K562 (cell line): ENCODE data around the gene AAR2. TPM values are rescaled to one million over a fixed set of nuclear protein-coding genes. Genes with fewer than 3 reads are reported as not detected.

ENCODE experiments used
- HDAC2 ChIP-seq: fragments of 450-650 bp; IDR thresholded peaks from 2 replicates; pipeline ENCODE4 v1.6.1; 2016; ENCODE audit warnings: mild to moderate bottlenecking
- polyA plus RNA-seq, 8 experiments: library from polyadenylated mRNA; depleted of rRNA in 4 of 8; stranded (reverse) in 5 of 8; unstranded in 3 of 8; fragments of >200 nt; fragmentation: Nextera tagmentation in 2 of 8; fragmentation: Illumina TruSeq in 1 of 8; extraction: Ambion mirVana in 2 of 8; extraction: Trizol in 1 of 8; gene quantifications; 2 replicates each; pipeline versions ENCODE4 v1.2.1 to v1.2.3, GENCODE V29; 2011 to 2014; ENCODE audit warnings: inconsistent platforms in 1 of 8, missing spikeins in 1 of 8
- total RNA-seq, 7 experiments: library from RNA; depleted of rRNA in 6 of 7; stranded (reverse); fragments of >200 nt in 6 of 7; fragmentation: Illumina TruSeq in 2 of 7; extraction: Trizol in 2 of 7; gene quantifications; 2 replicates each; pipeline versions ENCODE4 v1.2.1 to v1.2.3, GENCODE V29; 2011 to 2021; ENCODE audit warnings: low replicate concordance in 1 of 7
- TF ChIP-seq, protein P1 (sequence below), 2 experiments: fragments of 450-650 bp; formaldehyde crosslinking in 1 of 2; IDR thresholded peaks; 2 replicates each; pipeline versions ENCODE4 v1.4.0 to v1.6.1; 2014 to 2020; ENCODE audit warnings: mild to moderate bottlenecking in 2 of 2, borderline replicate concordance in 1 of 2, low read depth in 1 of 2

Gene AAR2
- total and polyA plus RNA-seq, 9 of the 15 experiments (the other 6 are each of a cell fraction or from before 2014, with no cell fraction given) = 6.5 to 36.2 (median 24.7) TPM

DNA sequence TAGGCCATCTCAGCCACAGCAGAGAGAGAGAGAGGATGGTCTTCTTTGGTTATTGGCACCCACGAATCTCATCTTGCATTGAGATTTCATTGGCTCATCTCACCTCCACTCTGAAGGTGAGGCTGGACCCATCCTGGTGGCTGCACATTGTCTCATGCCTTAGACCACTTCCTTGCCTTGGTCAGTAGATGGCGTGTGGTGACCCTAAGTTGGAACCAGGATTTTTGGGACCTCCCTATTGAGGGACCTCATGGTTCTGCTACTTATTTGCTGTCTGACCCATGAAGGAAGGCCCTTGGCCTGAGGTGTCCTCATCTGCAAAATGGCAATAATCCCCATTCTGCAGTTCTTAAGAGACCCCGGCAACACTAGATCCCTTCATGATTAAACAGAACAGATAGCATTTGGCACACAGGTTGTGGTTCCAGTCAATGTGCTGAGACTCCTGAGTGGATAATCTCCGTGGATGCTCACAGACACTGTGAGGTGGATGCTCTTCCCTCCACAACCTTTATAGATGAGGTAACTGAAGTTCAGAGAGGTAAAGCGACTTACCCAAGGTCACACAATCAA lies 21.5 kb upstream of the AAR2 start (continued):
- TF ChIP-seq, protein P1, sequence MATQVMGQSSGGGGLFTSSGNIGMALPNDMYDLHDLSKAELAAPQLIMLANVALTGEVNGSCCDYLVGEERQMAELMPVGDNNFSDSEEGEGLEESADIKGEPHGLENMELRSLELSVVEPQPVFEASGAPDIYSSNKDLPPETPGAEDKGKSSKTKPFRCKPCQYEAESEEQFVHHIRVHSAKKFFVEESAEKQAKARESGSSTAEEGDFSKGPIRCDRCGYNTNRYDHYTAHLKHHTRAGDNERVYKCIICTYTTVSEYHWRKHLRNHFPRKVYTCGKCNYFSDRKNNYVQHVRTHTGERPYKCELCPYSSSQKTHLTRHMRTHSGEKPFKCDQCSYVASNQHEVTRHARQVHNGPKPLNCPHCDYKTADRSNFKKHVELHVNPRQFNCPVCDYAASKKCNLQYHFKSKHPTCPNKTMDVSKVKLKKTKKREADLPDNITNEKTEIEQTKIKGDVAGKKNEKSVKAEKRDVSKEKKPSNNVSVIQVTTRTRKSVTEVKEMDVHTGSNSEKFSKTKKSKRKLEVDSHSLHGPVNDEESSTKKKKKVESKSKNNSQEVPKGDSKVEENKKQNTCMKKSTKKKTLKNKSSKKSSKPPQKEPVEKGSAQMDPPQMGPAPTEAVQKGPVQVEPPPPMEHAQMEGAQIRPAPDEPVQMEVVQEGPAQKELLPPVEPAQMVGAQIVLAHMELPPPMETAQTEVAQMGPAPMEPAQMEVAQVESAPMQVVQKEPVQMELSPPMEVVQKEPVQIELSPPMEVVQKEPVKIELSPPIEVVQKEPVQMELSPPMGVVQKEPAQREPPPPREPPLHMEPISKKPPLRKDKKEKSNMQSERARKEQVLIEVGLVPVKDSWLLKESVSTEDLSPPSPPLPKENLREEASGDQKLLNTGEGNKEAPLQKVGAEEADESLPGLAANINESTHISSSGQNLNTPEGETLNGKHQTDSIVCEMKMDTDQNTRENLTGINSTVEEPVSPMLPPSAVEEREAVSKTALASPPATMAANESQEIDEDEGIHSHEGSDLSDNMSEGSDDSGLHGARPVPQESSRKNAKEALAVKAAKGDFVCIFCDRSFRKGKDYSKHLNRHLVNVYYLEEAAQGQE (IDR thresholded peaks at IDR 0.05; ENCODE audit: borderline replicate concordance) = peak; percentile 61
- TF ChIP-seq, protein P1 (CRISPR knock-in tag; IDR thresholded peaks at IDR 0.05; ENCODE audit: low read depth) = no peak
- TF ChIP-seq HDAC2 = no peak
